ENCODE results near the gene CCR6. TPM values are rescaled to one million over a fixed set of nuclear protein-coding genes. Genes with fewer than 3 reads are reported as not detected.

Gene CCR6
- total RNA-seq, 1 experiment from 2014 or later: not detected

GRCh38 chr6:167162591-167162990 is 39.7 kb downstream of the CCR6 start:
- no peak overlapping the region for H4K5ac ChIP-seq (ENCODE audit: insufficient read length, low read depth, low read length)
- H4K91ac ChIP-seq (ENCODE audit: insufficient read length, low read depth, low read length): no peak overlapping the region
- H3K4me1 Mint-ChIP-seq: peaks cover 45 to 54% of the 10 kb centered on the region in 2 experiments
- H3K23me2 ChIP-seq (ENCODE audit: insufficient read length, low read depth, low read length, poor library complexity, severe bottlenecking): peaks cover 4% of the 10 kb centered on the region
- no peak overlapping the region for H2BK15ac ChIP-seq (ENCODE audit: low read depth, low read length)
- H3K79me1 ChIP-seq (ENCODE audit: insufficient read depth, low read depth, low read length, poor library complexity, severe bottlenecking): no peaks in the 10 kb centered on the region
- H3K4ac ChIP-seq (ENCODE audit: low read depth, low read length): no peak overlapping the region
- no peak overlapping the region for H3K9ac ChIP-seq (ENCODE audit: extremely low read depth, insufficient read length, low read length)
- H3K56ac ChIP-seq (ENCODE audit: insufficient read length, low read depth, low read length): no peak overlapping the region
- peak overlapping the region; percentile 81 for H3K27ac ChIP-seq (ENCODE audit: insufficient read length, low read depth, low read length)
- H2BK12ac ChIP-seq (ENCODE audit: insufficient read length, low read depth, low read length): peak overlapping the region; percentile 6
- H3K9me3 ChIP-seq (ENCODE audit: control insufficient read depth, low read depth, low read length): no peaks in the 10 kb centered on the region
- no peak overlapping the region for H3K4me2 ChIP-seq (ENCODE audit: insufficient read depth, insufficient read length, low read length)
- peaks cover 0 to 16% (median 8%) of the 10 kb centered on the region in 3 experiments; a peak in 6 of 7 replicates for H3K36me3 Mint-ChIP-seq (ENCODE audit: insufficient read depth in 1 of 3, low read depth in 3 of 3)
- no peak for DNase-seq
- H2AK5ac ChIP-seq (ENCODE audit: insufficient read length, low read length): no peak overlapping the region
- H2BK20ac ChIP-seq (ENCODE audit: low read depth, low read length, poor library complexity, severe bottlenecking): no peak overlapping the region
- no peak overlapping the region for H3T11ph ChIP-seq (ENCODE audit: low read length)
- TF ChIP-seq CTCF (conservative IDR thresholded peaks at IDR 0.05): no peak
- H3K27ac Mint-ChIP-seq: peak overlapping the region; percentile 96 to 98 (median 96); a peak in 6 of 7 replicates
- WGBS (ENCODE audit: extremely low coverage, insufficient read length, low lambda C conversion rate): no CpG with 5 or more reads among the region's 12 CpGs
- H2BK5ac ChIP-seq (ENCODE audit: insufficient read length, low read length): no peak overlapping the region
- H3K14ac ChIP-seq (ENCODE audit: insufficient read depth, low read length): peak overlapping the region; percentile 27; the same call in 1 of the 2 replicates
- no peak overlapping the region for H3K23ac ChIP-seq (ENCODE audit: insufficient read length, low read depth, low read length)
- no peak overlapping the region; a peak in 1 of 5 replicates for H3K4me3 Mint-ChIP-seq
- peak overlapping the region; percentile 77 for H3K18ac ChIP-seq (ENCODE audit: insufficient read length, low read depth, low read length)
- H2BK120ac ChIP-seq (ENCODE audit: low read depth, low read length, poor library complexity, severe bottlenecking): no peak overlapping the region
- H3K9me3 Mint-ChIP-seq: peaks cover 0 to 10% of the 10 kb centered on the region in 2 experiments; a peak in 3 of 5 replicates
- no peaks in the 10 kb centered on the region for H3K27me3 Mint-ChIP-seq (ENCODE audit: low read depth)
- no peaks in the 10 kb centered on the region for H3K27me3 ChIP-seq (ENCODE audit: insufficient read depth, low read length)
- H4K20me1 ChIP-seq (ENCODE audit: control insufficient read depth, insufficient read depth, insufficient read length): no peaks in the 10 kb centered on the region
- no peaks in the 10 kb centered on the region for H3K79me2 ChIP-seq (ENCODE audit: insufficient read depth, low read length)
- no peak overlapping the region for H4K8ac ChIP-seq (replicated peaks; ENCODE audit: insufficient read length, low read depth, low read length)
- H2AFZ ChIP-seq (ENCODE audit: low read length): no peak overlapping the region
- H3K4me1 ChIP-seq (ENCODE audit: insufficient read depth, low read length): peaks cover 19% of the 10 kb centered on the region
